GDM1 (cell line): ENCODE measurements around the gene SULT2B1.

Source experiments
- DNase-seq: peaks from one replicate; lab custom pipeline; 2025; lab: John Stamatoyannopoulos, UW

Gene SULT2B1

DNA sequence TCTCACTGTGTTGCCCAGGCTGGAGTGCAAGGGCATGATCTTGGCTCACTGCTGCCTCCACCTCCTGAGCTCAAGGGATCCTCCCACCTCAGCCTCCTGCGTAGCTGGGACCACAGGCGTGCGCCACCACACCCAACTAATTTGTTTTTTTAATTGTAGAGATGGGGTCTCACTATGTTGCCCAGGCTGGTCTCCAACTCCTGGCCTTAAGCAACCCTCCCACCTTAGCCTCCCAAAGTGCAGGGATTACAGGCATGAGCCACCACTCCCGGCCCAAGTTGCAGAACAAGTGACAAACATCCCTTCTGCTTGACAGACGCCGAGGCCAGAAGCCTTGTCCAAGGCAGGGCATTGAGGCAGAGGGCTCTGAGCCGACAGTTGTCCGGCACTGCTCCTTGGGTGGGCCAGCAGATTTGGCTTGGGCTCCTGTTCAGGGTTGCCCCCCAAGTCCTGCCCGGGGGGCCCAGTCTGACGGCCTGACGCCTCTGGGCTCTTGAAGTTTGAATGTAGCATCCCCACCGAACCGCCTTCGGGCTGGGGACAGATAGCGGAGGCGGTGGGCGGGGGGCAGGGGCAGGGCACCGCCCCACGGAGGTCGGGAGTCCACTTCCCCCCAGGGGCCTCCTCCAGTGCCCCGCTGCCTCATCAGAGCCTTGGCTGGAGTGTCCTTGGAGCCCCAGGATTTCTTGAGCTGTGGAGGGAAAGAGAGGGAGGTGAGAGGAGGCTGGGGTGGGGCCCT is 48.9 kb downstream of the SULT2B1 start:
- no peak for DNase-seq

DNA sequence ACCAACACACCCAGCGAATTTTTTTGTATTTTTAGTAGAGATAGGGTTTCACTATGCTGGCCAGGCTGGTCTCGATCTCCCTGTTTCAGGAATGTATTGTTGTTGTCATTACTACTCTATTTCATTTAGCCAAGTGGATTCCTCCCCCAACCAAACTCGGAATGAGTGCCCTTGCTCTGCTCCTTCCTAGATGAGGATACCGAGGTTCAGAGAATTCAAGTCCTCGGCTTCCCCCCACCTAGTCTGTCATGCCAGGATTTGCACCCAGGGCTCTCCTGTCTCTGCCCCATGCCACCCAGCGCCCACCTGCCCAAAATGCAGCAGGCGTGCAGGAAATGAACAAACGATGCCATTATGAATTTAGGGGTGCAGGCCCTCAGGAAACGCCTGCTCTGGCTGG is 51.0 kb downstream of the SULT2B1 start:
- DNase-seq, result no peak

DNA sequence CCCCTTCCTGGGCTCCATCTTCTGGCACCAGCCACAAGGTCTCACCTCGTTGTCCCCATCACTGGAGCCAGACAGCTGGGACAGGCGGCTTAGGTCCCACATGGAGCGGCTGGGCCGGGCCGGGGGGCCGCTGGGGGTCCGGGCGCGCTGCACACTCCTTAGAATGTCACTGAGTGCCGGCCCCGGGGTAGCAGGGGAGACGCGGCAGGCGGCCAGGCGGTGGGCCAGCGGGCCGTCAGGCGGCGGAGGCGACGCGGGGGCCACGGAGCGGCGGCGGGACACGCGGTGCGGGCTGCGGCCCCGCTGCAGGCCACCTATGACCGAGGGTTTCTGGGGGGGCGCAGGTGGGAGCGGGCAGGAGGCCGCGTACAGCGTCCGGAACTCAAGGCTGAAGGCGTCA is 51.5 kb downstream of the SULT2B1 start:
- no peak for DNase-seq

DNA sequence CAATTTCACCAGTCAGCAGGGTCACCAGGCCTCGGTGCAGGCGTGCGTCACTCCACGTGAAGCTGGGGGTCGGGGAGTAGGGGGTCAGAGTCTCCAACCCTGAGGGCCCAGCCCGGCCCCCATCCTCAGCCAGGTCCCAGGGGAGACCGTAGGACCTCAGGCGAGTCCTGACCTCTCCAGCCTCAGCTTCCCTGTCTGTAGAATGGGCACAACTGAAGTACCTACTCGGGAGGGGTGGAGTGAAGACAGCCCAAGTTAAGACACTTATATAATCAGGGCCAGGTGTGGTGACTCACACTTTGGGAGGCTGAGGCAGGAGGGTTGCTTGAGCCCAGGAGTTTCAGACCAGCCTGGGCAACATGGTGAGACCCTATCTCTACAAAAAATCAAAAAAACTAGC is 51.9 kb downstream of the SULT2B1 start:
- DNase-seq, result no peak

DNA sequence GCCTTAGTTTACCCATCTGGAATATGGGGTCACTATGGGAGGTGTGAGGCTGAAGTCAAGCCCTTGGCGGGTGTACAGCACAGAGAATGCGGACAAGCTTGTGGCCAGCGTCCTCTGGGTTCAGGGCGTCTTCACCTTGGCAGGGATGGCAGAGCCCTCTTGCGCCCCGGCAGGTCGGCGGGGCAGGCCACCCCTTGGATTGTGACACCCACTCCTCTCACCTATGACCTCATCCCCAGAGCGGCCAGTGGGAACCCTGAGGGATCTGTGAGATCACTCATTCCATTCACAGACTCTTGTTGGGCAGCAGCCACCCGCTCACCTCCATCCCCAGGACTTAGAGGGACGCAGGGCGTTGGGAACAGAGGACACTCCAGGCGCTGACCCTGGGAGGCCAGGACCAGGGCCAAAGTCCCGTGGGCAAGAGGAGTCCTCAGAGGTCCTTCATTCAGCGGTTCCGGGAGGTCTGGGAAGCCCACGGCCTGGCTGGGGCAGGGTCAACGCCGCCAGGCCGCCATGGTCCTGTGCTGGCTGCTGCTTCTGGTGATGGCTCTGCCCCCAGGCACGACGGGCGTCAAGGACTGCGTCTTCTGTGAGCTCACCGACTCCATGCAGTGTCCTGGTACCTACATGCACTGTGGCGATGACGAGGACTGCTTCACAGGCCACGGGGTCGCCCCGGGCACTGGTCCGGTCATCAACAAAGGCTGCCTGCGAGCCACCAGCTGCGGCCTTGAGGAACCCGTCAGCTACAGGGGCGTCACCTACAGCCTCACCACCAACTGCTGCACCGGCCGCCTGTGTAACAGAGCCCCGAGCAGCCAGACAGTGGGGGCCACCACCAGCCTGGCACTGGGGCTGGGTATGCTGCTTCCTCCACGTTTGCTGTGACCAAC is 54.7 kb downstream of the SULT2B1 start, which contains the start of gene SPACA4:
Gene SPACA4 (plus strand): TSS at position 280 of the 896 bp plus-strand sequence. CDS start 237 bp downstream, at position 517.
- no peak for DNase-seq

DNA sequence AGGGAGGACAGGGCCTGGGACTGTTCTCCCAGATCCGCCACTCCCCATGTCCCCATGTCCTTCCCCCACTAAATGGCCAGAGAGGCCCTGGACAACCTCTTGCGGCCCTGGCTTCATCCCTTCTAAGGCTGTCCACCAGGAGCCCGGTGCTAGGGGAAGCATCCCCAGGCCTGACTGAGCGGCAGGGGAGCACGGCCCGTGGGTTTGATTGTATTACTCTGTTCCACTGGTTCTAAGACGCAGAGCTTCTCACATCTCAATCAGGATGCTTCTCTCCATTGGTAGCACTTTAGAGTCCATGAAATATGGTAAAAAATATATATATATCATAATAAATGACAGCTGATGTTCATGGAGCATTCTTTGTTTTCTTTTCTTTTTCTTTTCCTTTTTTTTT is 55.4 kb downstream of the SULT2B1 start:
- no peak for DNase-seq

DNA sequence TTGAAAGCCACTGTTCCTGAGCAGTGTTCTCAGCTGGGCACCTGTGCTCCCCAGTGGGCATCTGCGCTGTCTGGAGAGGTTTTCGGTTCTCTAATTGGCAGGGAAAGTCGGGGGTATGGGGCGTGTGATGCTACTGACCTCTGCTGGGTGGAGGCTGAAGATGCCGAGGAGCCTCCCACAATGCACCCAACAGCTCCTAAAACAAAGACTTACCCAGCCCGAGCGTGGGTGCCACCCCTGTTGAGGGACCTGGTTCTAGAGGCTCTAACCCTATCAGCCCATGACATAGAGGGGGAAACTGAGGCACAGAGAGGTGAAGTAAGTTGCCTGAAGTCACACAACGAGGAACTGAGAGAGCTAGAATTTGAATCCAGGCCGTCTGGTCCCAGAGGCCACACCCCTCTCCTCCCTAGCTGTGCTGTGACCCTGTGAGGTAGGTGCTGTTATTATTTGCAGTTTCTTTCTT is 56.9 kb downstream of the SULT2B1 start:
- DNase-seq, result no peak

DNA sequence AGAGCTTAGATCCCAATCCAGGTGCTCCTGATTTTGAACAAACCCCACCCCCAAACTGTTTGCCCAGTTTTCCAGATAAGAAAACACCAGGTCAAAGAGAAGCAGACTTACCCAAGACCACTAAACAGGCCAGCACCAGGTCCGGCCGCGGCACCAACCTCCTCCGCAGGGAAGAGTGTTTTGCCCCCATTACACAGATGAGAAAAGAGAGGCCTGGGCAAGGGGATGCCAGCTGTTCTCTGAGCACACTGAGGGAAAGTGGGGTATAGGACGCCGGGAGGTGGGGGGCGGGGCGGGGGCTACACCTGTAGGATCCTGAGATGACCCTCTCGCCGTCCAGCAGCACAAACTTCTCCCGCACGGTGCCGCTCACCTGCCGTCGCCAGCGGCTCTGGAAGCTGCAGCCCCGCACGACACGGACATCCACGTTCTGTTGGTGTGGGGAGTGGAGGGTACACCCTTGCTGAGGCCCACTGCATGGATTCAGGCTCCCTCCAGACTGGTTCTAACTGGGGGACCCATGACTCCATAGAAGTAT is 57.7 kb downstream of the SULT2B1 start:
- no peak for DNase-seq

DNA sequence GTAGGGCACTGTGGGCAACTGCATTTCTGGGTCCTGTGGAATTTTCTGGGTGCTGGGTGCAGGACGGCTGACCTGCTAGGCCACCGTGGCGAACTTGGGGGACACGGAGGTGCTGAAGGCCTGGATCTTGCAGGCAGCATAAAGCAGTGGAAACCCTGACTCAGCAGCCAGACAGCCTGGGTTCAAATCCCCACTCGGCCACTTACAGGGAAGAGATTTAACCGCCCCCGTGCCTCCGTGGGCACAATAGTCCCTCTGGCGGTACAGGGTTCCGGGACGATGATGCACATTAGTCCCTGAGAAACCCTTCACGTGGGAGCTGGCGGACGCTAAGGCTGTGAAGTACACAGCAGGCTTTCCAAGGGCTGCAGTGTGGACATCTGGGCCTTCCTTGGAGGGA is 59.9 kb downstream of the SULT2B1 start:
- no peak for DNase-seq

DNA sequence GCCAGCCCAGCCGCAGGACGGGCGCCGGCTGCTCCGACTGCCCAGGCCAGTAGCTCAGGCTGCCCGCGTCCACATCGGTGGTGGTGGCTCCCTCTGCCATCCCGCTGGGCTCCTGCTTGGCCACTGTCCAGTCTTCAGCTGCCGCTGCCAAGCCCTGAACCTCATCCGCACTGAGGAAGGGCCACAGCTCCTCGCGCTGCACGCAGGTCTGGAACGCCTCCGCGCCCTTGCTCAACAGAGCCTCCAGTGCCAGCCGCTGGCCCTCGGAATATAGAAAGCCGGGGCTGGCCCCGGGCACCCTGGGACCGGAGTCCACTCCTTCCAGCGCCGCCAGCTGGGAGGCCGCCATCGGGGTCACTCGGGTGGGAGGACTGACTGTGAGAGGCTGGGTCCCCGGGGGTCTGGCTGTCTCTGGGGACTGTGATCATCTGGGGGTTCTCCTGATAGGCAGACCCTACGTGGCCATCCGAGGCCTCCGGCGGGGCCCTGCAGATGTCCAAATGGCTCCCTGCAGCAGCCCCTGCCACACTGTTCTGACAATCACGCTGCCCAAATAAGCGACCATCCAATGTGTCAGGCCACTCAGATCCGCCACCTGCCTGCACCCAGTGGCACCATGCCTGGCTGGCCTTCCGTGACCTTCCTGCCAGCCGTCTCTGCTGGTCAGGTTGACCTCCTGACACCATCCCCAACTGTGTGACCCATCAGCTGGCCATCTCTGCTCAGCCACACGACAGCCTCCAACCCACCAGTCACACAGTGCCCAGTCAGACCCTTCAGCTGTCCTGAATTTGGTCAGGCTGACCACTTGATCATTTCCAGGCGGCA is 61.3 kb downstream of the SULT2B1 start:
- no peak for DNase-seq

DNA sequence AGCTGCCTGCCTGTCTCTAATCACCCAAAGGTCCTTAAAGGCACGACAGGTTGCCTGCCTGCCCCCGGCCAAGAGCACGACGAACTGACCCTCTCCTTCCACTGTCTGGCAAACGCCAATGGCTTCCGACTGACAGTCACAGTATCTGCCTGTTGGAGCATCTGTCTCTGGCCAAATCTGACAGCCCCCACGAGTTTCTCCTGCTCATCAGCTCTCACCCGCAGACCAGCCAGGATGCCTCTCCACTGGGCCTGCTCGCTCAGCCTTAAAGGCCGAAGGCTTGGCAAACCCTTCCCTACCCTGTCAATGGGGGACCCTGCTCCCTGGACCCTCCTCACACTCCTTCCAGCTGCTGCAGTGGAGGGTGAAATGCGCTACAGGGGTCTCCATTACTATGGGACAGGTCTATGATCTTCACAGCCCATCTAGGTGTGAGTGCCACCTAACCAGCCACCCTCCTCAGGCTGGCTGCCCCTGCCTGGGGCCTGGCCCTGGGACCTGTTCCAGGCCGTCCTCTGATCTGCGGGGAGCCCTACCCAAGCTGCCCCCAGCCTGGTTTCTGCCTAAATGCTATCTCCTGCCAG is 62.0 kb downstream of the SULT2B1 start:
- no peak for DNase-seq

DNA sequence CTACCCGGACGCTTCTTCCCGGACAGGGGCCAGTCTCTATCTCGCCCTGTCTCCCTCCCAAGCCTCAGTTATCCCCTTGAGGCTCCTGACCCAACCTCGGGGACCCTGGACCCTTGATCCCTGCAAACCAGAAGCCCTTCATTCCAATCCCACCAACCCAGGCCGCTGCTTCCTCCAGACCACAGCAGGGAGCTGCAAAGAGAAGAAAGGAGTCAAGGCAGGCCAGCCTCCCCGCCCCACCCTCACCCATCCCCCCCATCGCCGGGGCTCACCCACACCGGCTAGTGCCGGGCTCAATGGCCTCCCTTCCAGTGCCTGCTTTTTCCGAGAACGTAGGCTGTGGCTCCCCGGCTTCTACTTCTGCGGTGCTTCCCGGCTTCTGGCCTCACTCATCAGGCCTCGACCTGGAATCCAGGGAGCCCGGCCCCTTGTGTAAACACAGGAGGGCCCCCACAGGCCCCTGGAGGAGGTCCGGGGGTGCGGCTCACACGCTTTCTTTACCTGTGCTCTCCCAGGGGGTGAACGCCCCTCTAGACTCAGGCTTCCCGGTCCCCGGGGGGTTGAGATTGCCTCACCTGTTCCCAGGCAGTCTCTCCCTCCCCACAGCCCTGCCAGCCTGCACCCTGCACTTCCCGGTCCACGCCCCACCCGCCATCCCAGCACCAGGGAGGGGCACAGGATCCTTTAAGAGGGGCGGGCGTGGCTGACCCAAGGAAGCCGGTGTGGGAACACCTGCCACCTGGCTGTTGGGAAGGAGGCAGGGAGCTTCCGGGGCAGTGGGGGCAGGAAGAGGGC is 62.7 kb downstream of the SULT2B1 start, which contains the start of gene FAM83E:
Gene FAM83E (minus strand): TSS at position 641 of the 795 bp plus-strand sequence. CDS start 1,704 bp downstream, outside the sequence.
- no peak for DNase-seq

DNA sequence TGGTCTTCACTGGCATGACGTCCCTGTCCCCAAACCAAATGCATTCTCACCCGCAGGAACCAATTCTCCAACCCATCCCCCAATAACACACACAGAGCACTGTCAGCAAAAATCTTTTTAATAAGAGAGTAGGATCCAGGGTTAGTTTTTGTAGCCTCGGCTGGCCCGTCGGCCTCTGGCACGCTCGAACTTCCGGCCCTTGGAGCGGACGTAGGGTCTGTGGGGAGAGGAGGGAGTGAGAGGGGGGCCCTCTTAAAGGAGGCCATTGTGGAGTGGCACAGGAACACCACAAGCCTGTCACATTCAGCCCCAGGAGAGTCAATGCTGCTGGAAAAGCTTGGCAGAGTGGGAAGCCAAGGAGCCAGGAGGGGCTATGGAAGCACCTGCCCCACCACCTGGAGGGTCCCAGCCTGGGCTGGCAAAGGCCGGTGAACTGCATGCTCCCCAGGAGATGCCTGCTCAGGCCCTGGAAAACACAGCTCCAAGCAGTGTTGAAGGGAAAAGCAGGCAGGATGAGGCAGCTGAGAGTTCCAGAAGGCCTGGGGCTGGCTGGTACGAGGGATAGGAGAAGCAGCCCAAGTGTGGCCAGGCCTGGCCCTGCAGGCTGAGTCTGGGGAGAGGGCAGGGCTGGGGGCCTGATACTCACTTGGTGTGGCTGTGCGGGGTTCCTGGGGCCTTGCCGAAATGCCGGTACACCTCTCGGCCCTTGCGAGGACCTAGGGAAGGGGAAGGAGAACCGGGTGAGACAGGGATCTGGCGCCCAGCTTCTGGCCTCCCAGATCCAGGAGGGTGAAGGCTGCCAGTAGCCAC is 63.5 kb downstream of the SULT2B1 start:
- no peak for DNase-seq

DNA sequence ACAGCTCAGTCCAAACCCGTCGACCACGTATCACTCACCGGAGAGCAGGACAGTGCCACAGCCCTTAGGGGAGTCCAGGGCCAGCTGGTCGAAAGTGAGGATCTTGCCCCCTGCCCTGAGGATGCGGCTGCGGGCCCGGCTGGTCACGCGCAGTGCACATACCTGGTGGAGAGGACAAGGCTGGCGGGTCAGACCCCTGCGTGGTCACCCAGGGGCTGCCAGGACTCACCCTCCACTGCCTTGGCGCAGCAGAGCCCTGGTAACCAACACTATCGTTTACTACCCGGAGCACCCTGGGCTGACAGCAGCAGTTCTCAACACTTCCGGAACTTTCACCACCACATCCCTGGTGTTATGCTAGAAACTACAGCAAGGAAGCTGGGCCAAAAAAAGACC is 64.1 kb downstream of the SULT2B1 start:
- DNase-seq, result no peak

DNA sequence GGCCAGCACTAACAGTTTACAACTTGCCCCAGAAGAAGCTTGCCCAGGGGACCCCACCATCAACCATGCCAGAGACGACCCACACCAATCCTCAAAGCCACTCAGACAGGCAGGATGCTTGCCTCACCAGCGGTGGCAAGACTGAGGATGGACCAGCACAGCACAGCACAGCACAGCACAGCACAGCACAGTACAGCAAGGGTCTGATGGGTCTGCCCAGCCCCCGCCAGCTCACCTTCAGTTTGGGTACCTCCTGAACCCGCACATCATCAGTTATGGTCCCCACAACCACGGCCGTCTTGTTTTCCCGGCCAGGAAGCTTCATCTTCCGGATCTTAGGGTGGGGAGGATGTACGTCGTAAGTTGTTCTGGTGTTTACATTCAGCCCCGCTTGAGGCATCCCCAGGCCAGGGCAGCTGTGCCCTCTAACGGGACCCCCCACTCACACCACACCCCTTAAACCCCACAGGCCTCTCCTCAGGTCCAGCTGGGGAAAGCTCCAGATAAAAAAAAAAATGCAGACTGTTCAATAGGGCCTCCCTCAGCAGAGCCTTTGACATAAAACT is 64.6 kb downstream of the SULT2B1 start:
- DNase-seq, result no peak

DNA sequence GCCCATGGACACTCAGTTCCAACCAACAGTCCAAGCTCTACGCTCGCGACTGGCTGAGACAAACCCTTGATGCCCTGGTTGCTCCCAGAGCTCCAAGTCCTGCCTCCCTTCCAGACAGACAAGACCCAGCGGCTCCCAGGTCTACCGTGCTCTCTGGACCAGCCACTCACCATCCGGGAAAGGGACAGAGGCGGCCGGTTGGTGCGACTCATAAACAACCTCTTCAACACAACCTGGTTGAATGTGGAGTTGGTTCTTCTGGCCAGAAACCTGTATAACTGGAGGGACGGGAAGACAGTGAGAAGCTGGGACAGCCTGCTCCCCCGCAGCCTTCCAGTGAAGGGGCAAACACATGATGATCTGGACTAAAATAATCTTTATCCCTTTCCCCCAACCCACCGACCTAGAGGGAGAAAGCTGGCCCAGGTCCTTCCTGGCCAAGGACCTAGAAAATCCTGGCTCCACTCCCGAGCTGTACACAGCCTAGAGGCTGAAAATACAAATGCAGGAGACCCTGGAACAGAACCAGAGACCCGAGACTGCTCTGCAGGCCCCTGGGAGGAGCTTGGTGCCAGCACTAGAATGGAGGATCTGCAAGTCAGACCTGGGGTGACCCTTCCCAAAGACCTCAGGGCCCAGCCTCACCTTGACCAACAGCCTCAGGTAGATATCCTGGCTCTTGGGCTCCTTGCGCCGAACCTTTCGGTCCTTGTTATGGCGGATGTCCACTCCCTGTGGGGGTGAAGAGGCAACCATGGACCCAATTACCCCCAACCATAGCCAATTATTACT is 65.4 kb downstream of the SULT2B1 start:
- DNase-seq, result no peak

DNA sequence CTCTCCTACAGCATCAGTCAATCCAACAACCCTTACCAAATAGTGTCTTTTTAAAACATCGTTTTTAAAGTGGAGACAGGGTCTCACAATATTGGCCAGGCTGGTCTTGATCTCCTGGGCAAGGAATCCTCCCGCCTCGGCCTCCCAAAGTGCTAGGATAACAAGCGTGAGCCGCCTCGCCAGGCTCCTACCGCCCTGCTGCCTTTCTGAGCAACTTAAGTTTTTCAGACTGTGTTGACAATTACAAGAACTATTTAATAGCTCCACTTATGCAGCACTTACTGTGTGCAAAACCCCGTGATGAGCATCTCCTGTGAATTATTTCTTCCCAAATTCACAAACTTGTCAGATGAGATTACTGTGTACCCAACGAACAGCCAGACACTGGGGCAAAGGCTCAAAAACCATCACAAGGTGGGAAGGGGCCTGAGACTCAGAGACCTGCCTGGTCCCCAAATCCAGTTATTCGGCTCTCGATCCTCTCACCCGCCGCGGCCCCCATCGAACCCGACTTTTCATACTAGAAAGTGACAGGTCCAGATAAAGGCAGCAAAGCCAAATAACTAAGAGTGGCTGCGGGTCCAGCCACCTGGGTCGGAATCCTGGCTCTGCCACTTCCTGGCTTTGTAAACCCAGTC is 66.4 kb downstream of the SULT2B1 start:
- DNase-seq, result no peak
